NCI-H226 (cell line): ENCODE measurements around the gene TMEM131L.
A peak's percentile ranks its signal among the peaks of the same experiment; 100 is the strongest.
"Not testable (repeated sequence)": the region's sequence is repeated elsewhere in the genome, so short reads cannot be mapped to it uniquely, and the experiment has no call there.

Source experiments
- DNase-seq: peaks from one replicate; pipeline ENCODE4 v3.0.0-alpha.2; 2015

TMEM131L gene

DNA sequence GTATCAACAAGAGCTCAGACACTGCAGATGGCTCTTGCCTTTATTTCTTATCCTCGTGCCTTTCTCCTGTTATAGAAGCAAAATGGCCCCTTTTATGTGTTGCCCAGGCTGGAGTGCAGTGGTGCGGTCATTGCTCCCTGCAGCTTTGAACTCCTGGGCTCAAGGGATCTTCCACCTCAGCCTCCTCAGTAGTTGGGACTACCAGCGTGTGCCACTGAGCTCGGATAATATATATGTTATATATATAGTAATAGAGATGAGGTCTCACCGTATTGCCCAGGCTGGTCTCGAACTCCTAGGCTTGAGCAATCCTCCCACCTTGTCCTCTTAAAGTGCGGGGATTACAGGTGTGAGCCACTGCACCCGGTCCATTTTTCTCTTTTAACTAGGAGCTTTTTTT, 79.7 kb downstream of the TMEM131L start:
- DNase-seq = no peak

DNA sequence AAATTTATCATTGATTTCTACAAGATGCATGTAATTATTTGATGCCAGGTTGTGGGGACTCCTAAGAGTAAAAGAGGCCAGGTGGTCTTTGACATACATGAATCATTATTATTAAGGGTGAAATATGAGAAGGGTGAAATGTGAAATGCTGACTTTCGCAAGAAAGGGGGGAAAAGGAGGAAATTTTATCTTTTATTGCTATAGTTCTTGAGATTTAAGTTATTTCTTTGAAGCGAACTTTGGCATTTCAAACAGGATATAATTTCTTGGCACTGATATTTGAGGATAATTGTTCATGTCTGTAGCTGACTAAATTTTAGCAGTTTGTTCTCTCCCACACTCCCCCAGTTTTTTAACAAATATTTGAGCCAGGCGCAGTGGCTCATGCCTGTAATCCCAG, 80.1 kb downstream of the TMEM131L start:
- DNase-seq = no peak

DNA sequence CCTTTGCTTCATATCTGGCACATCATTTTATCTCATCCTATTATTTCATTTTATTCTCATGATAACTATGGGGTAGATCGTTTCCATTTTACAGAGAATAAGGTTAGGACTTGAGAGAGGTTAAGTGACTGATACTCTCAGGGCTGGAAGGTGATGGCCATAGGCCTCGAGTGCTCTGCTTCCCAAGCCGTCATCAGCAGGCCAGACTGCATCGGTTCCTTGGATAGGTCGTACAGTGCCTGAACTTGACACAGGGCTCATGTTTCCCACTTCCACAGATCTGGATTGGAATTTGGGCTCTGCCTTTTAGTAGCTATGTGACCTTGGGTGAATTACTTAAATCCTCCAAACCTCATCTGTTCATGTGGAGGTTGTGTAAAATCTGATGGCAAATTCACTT, 81.4 kb downstream of the TMEM131L start:
- DNase-seq = no peak

DNA sequence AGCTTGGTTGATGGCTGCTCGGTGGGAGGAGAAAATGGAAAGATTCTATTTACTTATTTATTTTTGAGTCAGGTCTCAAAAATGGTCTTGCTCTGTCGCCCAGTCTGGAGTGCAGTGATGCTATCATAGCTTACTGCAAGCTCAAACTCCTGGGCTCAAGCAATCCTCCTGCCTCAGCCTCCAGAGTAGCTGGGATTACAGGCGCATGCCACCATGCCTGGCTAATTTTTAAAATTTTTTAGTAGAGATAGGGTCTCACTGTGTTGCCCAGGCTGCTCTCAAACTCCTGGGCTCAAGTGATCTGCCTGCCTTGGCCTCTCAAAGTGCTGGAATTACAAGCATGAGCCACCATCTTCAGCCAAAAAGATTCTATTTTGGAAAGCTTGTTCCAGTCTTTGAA, 82.7 kb downstream of the TMEM131L start:
- DNase-seq = not testable (repeated sequence)

DNA sequence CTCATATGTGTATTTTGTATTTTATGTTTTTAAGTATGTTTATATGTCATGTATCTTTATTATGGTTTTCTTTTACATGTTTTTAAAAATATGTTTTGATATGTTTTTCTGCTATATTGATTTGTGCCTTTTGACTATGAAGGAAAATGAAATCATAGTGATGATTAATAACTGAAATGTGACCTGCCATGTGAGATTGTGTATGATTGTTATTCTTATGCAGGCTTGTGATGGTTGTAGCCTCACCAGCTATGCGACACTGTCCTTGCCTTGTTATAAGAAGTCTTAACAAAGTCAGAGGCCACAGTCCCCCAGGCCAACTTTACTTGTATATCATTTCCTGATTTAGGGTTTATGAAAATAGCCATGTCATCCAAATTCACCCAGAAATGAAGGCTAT, 83.2 kb downstream of the TMEM131L start:
- no peak for DNase-seq

DNA sequence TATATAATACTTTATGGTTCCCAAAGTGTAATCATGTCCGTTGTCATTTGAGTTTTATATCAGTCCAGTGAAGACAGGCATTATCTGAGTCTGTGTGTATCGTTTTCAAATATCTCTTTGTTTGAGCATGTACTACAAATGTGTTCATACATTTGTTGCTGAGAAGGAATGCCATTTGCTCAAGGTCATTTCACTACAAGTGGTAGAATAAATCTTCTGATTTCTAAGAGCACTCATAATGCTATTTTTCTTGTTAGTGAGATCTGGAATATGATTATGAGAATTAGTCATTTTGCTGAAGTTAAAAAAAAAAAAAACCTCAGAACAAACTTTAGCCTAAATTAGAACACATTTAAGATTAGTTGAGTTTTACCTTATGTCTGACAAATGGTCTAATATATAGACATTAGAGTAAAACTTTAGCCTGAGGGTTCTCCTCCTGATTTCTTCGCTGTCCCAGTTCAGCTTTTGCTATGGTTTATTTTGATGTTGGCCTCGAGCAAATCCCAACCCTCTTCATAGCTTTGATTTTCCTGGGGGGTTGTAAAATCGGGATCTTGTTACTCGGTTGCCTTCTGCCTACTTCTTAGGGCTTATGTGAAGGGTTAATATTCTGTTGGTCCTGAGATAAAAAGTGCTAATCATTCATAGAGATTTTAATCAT, 87.1 kb downstream of the TMEM131L start:
- no peak for DNase-seq

DNA sequence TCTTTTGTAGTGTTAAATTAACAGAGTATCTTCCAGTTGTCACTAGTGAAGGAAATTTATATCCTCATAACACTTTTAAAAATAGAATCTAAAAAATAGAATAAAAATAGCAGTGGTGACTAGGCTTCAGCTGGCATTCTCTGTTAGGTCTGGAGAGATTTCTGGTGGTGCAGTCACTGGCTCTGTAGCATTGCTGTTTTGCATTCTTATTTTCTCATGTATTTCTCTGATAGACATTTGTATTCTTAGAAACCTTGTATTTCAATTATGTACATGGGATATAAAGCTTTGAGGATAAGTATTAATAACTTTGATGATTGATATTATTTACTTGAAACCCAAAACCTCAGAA, 87.6 kb downstream of the TMEM131L start:
- DNase-seq = no peak

DNA sequence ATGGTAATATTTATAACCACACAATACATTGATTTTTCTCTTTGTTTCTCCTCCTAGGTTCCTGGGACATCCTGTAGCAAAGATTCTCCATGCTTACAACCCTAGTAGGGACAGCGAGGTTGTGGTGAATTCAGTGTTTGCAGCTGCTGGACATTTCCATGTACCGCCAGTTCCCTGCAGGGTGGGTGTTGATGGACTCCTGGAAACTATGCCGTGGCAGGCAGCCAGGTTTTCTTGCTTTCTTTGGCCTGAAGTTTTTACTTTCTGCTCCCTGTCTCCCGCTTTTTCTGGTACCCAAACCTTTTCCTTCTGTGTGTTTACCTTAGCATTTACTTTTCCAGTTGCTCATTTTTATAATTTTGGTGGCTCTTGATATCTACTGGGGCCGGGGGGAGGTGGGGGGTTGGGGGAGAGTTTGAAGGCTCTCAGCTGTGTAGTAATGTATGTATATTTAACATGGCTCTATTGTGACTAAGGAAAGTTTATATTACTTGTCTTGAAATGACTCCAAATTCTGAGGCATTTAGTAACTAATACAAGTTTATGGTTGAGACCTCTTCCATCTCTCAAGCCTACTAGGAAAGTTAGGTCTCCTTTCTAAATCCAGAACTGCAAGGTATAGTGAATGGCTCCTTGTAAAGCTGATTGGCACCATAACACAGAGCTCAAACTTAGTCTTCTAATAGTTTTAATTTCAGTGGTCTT, 89.7 kb downstream of the TMEM131L start:
- DNase-seq = no peak

DNA sequence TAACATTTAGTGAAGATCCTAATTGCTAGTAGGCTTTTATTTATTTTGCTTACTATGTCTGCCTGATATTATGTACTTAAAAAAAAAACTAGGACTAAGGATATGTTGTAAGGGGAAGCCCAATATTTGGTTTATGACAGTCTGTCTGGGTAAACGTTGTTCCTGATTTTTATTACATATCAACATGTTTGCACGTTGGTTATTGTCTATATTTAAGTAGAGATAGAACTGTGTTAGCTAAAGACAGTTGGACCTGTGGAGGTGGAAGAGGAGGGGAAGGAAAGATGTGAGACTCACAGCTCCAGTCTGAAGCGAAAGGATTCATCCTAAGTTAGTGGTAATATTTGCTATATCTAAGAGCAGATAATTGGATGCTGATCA, 90.3 kb downstream of the TMEM131L start:
- no peak for DNase-seq

DNA sequence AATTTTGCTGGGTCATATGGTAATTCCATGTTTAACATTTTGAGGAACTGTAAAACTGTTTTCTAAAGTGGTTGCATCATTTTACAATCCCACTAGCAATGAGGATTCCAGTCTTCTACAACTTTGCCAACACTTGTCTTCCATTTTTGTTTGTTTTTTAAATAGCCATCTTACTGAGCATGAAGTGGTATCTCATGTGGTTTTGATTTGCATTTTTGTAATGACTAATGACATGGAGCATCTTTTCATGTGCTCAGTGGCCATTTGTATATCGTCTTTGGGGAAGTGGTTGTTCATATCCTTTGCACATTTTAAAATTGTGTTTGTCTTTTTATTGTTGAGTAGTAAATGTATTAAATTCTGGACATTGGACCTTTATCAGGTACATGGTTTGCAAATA, 94.7 kb downstream of the TMEM131L start:
- DNase-seq = no peak

DNA sequence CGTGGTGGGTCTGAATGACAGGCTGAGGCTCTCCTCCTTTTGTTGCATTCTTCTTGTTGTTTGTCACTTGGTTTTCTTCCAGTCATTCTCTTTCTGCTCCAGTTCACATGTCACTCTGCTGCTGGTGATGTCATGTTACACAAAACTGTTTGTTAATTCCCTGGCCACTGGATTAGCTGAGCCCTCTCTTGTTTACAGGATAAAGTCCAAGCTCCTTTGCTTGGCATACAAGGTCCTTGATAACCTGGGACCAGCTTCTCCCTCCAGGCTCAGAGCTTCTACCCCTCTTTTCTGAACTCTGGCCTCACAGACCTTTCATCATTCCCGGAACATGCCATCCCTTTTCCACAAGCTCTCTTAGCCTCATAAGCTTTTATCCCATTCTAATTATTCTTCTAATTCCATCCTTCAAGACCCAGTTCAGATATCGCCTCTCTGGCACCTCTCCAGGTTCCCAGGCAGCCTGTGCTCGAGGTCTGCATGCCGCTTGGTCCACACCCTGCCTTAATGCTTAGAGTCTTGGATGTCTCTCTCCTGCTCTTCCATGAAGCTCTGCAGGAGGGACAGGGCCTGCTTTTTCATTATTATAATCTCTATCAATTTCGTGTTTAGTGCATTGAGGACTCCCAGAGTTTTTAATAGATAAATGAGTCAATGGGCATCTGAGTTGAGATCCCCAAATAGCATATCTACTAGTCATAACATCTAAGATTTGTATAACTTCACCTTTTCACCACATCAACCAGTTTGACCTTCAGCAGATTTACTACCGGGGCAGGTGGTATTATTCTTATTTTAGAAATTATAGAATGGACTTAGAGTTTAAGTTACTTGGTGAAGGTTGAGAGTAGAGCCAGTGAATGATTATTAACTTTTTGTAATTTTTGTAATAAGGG, 98.7 kb downstream of the TMEM131L start:
- no peak for DNase-seq

DNA sequence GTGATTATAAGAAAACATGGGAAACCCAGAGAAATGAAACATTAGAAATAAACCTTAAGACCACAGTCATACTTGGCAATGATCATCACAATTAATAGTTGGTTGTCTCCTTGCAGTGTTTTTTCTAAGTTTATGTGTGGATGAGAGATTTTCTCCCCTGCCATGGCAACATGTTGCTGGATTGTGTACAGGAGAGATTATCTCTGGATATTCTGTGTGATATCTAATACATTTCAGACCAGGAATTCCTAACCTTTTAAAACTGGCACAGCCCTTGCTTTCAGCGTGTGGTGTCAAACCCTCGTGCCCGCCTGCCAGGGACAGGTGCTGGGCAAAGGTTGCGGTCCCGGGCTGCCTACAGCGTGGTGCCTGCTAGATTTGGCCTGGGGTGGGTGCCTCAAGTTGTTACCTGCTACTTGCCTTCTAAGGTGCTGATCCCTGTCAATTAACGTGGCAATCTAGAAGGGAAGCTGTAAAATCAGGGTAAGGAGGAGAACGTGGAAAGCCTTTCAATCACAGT, 100.5 kb downstream of the TMEM131L start:
- DNase-seq = no peak

DNA sequence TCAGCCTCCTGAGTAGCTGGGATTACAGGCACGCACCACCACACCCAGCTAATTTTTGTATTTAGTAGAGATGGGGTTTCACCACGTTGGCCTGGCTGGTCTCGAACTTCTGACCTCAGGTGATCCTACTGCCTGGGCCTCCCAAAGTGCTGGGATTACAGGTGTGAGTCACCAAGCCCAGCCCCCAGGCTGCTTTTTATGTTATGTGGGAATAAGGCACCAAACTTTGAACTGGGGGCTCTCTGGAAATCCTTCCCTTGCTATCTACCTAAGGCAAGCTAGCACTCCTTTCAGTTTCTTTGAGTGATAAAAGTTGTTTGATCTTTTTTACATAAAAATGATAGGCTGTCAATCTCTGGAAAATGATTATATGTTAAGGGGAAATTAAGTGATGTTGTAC, 101.5 kb downstream of the TMEM131L start:
- not testable (repeated sequence) for DNase-seq

DNA sequence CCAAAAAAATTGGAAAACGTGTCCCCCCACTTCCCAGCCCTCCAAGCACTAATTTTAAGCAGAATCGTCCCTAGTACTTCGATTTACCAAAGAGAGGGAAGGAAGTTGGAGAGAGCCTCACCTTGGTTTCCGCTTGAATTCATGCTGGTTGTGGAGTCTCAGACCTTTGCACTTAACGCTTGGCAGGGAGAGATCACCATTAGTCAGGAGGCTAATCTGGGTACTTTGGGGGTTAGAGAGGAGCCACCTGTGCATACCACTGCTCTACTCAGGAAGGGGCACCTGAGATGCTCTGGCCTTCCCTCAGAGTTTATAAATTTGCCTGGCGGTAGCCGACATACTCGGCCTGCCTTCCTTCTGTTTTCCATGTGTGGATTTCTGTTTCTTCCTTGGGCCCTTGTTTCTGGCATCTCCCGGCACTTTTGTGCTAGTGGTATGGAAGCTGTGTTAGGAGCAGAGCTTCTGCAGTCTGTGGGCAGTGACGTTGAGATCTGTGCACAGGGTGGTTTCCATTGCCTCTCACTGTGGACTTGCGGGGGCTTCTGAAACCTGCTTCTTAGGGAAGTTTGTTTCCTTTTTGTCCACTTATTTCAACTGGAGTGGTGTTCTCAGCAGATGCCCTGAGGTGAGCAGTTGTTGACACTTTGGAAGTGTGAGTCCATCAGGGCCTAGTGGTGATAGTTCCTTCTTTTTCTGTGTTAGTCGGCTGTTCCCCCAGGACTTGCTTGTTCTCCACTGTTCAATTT, 104.2 kb downstream of the TMEM131L start:
- DNase-seq = no peak

DNA sequence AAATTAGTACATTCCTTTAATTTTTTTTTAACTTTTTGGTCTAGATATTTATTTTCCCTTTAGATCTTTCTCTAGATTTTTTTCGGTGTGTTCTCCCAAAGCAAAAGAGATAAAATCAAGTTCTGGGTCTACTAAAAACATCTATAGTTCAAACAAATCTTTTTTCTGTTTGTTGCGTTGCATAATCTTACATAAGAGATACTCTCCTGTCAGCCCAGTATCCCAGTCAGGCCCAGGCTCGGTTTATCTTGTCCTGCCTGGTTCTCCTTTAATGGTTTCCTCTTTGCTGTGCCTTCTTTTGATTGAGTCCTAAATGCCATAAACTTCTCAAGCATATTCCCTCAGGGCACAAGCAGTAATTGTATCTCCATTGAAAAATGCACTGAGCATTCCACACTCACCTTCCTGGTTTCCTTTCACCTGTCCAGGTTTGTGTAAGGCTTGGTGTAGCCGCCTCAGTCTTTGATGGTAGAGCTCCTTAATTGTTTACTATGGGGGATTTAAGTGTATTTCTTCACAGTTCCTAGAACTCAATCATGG, 104.9 kb downstream of the TMEM131L start:
- DNase-seq = no peak

DNA sequence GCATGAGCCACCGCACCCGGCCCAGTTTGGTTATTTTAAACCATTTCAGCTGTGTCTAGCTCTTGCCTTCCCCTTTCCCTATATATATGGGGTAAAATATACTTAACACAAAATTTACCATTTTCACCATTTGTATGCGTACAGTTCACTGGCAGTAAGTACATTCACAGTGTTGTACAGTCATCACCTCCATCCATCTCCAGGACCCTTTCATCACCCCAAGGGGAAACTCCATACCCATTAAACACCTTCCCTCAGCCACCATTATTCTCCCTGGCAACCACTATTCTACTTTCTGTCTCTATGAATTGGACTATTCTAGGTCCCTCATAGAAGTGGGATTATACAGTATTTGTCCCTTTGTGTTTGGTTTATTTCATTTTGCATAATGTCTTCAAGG, 106.4 kb downstream of the TMEM131L start:
- DNase-seq = no peak

DNA sequence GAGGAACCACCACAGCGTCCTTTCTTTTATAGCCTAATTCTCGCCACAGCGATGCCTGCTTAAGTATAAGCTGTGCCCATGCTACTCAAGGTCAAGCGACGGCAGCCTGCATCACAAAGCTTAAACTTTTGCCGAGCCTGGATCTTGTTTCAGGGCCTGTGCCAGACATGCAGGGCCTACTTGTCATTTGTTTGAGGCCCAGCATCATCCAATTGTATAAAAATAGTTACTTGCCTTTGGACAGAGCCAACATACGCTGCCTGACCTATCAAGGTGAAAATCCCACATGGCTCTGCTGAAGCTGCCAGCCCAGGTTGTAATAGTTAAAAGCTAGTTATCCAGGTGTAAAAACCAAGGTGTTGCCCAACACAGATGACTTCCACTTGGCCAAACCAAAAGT, 107.1 kb downstream of the TMEM131L start:
- DNase-seq = no peak

DNA sequence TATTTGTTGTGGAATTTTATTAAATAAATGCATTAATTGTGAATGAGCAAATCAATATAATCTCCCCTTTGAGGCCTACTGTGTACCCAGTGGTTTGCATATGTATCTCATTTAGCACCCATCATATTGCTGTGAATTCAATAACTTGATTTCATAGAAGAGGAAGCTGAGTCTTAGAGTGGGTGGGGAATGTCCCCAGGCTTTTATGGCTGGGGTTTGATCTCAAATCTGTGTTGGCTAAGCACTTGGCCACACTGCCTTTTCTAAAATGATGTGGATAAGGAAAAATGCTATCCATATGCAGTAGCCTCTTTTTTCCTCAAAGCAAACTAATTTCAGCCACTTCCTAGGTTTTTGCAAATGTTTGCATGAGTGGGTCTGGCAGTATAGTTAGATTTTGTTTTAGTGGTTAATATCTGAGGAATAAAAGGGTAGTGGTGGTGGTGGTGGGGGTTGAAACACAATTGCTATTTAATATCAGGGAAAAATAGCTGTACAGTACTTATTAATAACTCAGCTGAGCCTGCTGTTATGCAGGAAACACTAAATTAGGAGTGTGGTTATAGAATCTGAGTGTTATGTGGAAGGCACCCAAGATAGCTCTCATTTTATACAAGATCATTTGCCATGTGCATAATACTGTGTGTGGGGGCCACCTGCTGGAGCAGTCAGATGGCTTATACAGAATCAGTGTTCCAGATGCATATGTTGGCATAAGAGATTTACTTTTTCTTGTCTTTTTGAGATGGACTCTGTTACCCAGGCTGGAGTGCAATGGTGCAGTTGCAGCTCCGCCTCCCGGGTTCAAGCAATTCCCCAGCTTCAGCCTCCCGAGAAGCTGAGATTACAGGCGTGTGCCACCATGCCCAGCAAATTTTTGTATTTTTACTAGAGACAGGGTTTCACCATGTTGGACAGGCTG, 108.0 kb downstream of the TMEM131L start:
- DNase-seq = peak; percentile 39

DNA sequence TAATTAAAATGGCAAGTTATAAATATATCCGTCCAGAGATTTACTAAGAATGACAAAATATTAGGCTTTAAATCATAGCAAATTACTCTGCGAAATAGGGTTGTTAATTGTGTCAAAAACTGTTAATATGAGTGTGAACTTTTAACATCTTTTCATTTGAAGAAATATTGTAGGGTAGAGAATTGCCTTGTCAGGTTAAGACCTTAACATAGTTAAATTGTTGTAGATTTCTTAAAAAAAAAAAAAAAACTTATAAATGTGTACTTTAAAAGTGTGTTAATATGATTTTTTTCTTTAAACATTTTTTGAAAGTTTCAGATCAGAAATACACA, 110.2 kb downstream of the TMEM131L start:
- no peak for DNase-seq

DNA sequence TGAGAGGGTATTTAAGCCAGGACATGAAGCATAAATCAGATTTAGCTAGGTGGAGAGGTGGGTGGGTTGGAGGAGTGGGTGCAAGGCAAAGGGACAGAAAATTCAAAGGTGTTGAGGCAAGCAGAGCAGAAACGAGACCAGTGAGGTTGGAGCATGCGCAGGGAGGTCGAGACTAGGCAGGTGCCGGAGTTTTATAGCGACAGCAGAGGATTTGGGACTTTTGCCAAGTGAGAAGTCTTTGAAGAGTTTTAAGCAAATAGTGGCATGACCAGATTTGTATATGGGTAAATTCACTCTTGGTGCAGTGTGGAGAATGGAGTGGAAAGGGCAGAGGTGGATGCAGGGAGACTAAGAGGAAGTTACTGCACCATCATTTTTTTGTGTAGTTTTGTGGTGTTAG, 110.9 kb downstream of the TMEM131L start:
- DNase-seq = no peak

DNA sequence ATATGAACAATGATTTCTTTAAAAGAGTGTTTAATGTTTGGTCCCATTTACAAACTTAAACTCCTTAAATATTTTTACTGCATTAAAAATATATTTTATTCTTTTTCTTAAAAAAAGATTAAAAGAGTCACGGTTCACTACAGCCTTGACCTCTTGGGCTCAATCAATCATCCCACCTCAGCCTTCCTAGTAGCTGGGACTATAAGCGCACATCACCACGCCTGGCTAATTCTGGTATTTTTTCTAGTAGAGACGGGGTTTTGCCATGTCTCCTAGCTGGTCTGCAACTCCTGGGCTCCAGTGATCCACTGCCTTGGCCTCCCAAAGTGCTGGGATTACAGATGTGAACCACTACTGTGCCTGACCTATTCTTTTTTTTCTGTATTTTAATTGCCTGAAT, 113.2 kb downstream of the TMEM131L start:
- no peak for DNase-seq

DNA sequence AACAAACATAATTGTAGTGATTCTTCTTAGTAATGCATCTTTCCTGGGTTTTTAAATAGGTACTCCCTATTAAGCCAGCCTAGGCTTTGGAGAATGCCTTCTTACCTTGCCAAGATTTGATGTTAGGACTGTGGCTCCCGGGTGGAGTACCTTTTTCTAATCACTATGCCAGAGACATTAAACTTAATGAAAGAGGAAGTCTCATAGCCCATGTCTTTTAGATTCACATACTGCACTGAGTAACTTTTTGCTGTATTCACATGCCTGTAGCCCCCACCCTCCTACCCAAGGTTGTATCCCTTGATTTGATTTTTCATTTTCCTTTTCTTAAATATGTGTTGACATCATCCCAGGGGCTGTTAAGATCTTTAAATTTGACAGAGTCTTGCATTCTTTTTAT, 113.7 kb downstream of the TMEM131L start:
- no peak for DNase-seq
